HT-29 (cell line): Measurements from ENCODE around the gene RGSL1. TPM values are rescaled to one million over a fixed set of nuclear protein-coding genes. Genes with fewer than 3 reads are reported as not detected.
A peak's percentile ranks its signal among the peaks of the same experiment; 100 is the strongest.

ENCODE experiments used
- DNase-seq: peaks from one replicate; pipeline ENCODE4 v3.0.0-alpha.2; 2015; ENCODE audit warnings: low spot score
- total RNA-seq: library from RNA; depleted of rRNA; stranded (reverse); fragments of >200 nt; shearing (Covaris generic); gene quantifications from 2 replicates; pipeline ENCODE4 v1.2.3, GENCODE V29; 2014

Gene RGSL1
- total RNA-seq, 1 experiment from 2014 or later: not detected

GRCh38 chr1:182588500-182589396 is 138.8 kb downstream of the RGSL1 start, which contains the start of gene RNASEL:
RNASEL (minus strand) TSS chr1:182589256; CDS start chr1:182586806, 2,450 bp downstream.
- peak; percentile 85 for DNase-seq

GRCh38 chr1:182589520-182589919 is 139.6 kb downstream of the RGSL1 start:
- DNase-seq: peak; percentile 4

- no peak for DNase-seq
Measured at GRCh38 chr1:182589931-182590330, 140.0 kb downstream of the RGSL1 start.

DNA sequence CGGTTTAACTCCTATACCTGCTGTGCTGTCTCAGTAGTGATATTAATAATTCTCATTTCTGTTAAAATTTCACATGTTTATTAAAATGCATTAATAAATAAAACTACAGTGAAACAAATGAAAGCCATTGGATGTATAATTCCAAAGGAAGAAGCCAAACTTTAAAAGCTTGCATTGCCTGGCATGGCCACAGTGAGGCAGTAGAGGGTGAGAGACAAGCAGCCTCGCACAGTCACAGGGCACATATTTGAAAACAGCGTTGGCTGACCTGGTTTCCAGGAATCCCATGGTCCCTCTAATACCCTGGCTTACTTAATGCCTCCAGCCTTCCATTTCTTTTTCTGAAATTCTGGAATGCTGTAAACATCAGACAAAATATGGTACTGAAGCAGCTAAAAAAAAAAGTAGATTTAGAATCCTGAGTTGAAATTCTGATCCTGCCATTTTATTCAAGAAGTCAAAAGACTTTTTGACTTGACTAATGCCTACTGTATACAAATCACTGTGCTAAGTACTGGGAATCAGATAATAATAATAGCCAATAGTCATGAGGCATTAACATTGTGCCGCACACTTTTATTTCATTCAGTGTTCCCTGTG is 145.8 kb downstream of the RGSL1 start:
- peak; percentile 70 for DNase-seq

- no peak for DNase-seq
Measured at GRCh38 chr1:182596934-182597333, 147.0 kb downstream of the RGSL1 start.

DNA sequence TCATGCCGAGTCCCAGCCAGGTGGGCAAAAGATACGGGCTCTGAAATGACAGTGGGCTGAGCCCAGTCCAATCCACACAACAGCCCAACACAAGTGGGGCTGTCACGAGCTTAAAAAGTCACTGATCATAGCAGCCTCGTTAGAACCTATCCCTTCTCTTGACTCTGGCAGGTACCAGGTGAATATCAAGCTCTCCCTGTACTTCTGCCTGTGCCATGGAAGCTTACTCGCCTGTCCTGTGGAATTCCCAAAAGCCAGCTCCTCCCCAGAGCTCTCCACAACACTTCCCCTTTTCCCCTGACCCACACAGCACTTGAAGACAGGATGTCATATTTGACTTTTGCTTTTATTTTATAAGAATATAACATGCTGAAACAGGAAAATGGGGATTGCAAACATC is 148.3 kb downstream of the RGSL1 start:
- DNase-seq: no peak

DNA sequence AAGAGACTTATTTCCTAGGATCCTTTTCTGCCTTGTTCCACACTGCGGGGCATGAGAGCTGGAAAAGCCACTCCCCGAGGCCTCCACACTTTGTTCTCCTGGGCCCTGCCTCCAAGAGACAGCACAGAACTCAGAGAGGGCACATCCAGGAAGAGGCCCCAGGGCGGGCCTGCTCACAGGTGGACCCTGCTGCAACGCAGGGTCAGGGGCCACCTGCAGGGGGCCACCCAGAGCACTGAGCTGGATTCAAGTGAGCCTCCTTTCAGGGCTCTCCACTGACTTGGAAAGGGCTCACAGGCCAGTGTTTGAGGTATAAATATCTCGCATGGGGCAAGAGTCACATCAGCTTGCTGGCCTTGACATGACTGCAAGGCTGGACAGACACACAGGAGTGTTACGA is 149.4 kb downstream of the RGSL1 start:
- DNase-seq: peak; percentile 12

DNA sequence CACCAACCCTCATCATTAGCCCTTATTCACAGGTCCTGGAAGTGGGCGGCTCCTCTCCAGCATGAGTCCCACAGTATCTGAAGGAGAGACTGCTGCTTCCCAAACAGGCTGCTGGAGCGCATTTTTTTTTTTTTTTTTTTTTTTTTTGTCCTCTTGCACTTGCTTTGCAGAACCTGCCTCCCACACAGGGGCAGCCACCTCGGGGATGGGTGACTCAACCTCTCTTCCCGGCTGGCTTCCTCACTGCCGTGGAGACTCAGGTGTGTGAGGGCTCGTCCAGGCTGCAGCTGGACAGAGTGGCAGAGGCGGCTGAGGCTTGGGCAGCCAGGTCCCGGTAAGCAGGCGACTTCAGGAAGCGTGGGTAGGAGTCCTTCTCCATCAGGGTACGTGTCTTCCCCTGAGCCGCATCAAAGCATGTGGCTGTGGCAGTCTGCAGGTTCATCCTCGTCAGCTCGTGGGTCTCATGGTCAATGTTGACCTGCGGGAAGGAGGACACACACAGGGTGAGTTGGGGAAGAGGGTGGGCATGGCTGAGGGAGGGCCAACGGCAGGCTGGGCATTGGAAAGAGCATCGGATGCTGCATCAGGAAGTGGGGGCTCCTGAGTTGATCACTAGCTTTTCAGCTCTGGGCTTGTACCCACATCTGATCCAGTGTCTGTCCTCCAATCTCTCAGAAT is 150.2 kb downstream of the RGSL1 start:
- DNase-seq: no peak

DNA sequence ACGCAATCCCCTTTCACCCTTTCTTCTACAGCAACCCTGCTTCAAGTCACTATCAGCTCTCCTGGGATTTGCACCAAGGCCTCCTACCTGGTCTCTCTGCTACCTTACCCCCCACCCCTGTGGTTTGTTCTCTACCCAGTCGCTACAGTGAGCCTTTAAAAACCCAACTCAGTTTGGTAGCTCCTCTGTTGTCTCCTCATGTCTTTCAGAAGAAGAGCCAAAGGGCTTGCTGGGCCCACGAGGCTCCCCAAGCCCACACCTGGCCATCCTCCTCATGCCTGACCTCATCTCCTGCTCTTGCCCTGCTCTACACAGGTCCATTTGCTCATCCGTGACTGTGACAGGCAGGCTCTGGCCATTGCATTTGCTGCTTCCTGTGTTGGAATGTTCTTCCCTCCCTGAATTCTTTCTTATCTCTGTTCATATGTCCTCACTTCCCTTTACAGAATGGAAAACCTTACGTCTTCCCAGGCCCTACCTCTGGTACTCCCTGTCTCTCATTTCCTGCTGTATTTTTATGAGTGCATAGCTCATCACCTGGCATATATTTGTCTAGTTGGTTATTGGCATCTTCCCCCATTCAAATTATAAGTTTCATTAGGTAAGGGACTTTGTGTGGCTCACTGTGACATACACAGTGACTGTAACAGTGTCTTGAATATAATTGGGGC is 150.9 kb downstream of the RGSL1 start:
- DNase-seq: no peak

DNA sequence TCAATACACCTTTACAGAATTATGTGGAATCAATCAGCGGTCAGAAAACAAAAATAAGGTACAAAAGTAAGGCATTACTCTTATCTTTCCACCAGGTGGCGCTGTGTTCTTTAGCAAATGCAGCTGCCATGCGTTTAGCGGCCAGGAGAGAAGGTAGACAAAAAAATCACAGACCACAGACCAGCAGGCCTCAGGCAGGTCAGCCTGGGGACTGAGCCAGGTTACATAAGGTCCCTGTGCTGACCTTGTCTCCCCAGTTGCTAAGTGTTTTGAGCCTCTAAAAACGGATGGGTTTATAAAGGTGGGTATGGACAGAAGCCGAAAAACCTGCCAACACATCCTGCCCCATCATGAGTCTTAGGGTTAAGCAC is 151.5 kb downstream of the RGSL1 start:
- peak; percentile 89 for DNase-seq

GRCh38 chr1:182601913-182602312 is 152.0 kb downstream of the RGSL1 start:
- no peak for DNase-seq

- DNase-seq: peak; percentile 25
Measured at GRCh38 chr1:182602935-182603645, 153.1 kb downstream of the RGSL1 start.

- no peak for DNase-seq
Measured at GRCh38 chr1:182603646-182604174, 153.8 kb downstream of the RGSL1 start.

DNA sequence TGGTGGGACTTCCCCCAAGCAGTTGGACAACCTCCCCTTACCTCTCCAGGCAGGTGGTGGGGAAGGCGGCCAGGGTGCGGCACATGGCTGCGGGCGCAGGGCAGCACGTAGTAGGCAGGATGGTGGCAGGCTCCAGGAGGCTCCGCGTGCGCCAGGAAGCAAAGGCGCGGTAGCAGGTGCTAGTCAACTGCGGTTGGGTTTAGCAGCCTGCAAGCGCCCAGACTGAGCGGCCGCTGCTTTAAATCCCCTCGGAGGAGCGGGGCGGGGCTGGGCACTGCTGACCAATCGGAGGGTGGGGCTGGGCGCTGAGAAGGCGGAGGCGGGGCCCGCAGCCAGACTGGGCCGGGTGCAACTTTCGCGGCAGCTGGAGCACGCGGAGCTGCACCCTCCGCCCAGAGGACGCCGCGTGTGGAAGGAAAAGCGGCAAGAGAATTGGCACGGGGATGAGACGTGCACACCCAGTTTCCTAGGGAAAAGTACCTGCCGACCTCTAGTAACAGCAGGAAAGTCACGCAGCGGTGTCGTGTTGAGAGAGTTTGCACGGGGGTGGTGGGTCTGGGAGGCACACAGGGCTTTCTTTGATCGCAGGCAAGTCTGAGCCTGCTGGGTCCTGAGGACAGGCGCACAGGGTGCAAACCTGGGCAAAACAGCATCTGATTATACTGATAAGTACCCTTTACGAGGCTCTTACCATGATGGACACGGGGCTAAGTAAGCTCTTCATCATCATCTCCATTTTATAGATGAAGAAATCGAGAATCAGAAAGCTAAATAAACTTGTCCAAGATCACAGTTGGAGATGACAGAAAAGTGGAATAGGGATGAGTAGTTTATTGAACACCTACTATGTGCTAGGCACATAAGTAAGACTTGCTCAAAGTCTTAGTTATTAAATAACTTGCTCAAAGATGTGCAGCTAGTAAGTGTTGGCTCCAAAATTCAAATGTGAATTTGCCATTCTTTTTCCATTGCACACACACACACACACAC is 154.5 kb downstream of the RGSL1 start, which contains the start of gene RGS16:
RGS16 (minus strand) TSS at position 215 of the 990 bp plus-strand sequence; CDS start at position 85, 130 bp downstream.
- DNase-seq: peak; percentile 88

- no peak for DNase-seq
Measured at GRCh38 chr1:182607566-182607965, 157.6 kb downstream of the RGSL1 start.

DNA sequence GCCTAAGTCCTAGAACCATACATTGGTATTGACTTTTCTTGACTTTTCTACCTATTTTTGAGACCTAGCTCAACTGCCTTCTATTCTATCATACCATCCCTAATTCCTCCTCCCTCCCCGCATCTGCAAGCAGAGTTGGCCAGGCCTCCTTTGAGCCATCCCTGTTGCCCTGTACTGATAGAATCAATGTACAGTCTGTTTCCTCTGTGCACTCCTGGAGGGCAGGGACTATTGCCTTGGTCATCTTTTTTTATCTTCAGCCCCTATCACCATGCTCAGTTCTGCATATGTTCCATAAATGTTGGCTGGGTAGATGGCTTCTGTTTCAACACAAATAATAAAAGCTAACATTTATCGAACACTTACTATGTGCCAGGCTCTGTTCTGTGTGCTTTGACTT is 158.3 kb downstream of the RGSL1 start:
- DNase-seq: no peak

DNA sequence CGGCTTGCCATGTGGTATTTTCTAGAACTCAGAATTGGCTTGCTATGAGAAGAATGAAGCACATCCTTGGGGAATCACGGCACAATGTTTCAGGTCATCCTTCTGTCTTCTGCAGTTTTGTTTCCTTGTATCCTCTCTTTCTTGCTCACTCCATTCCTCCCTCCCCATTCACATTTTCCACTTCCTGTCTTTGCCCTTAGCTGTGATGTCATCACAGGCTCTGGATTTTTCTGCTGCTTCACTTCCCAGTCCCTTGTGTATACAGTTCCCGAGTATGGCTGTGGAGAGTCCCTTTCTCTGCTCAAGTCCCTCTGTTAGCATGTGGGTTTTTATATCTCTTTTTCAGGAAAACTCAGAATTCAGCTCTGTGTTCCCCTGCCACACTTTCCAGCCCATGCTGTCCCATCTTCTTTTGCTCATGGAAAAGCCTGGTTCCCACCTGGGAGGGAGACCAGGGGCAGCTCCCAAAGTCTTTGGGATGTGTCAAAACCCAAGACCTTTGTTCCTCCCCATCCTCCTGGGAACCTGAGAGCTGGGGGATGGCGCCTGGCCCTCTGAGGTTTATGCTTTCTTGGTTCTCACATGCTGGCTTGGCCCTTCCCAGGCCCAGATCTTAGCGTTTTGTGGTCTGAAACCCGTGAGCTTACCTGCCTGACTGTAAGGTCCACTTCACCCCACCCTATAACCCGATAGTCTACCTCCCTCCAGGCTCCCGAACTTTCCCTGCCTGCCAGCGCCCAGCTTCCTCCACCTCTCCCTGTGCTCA is 159.1 kb downstream of the RGSL1 start:
- no peak for DNase-seq
